OCI-LY3 (cell line): Measurements from ENCODE around the gene KXD1.

Source experiments
- EZH2phosphoT487 ChIP-seq: fragments of 200-600 bp; shearing (Covaris generic); IDR thresholded peaks from 2 replicates; pipeline ENCODE4 v1.6.1; 2018; ENCODE audit warnings: antibody characterized with exemption, mixed run types, low read depth
- TF ChIP-seq, protein P1 (sequence below): fragments of 200-600, 300-600 bp; sonication (generic); IDR thresholded peaks from 2 replicates; pipeline ENCODE4 v1.5.1; 2014; ENCODE audit warnings: antibody characterized with exemption, low read length, low read depth

DNA sequence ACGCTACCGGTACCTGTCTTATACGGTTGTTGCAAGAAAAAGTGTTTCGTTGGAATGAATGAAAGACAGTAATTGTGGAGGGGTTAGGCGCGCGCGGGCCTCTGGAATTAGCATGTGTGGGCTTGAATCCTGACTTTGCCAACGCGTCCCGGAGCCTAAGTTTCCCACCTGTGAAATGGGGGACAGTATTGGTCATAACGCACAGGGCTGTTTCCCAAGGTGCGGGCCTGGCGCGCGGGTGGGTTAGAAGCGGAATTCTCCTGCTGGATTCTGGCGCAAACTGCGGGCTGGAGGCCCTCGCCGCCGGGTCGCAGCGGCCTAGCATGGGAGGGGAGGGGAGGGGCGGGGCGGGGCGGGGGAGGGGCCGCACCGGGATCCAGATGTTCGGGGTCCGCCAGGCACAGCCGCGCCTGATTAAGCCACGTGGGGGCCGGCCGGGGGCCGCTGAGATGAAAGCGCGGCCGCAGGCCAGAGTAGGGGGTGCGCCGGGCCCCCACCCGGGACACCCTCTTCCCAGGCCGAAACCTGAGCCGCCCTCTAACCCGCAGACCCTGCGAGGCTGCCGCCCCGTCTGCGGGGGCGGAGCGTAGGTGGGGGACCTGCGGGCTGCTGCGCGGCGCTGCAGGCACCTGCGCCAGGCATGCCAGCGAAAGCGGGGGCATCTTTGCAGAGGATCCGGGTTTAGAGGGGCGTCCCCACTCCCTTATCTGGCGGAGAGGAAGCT is 53.8 kb downstream of the KXD1 start:
- TF ChIP-seq, protein P1, sequence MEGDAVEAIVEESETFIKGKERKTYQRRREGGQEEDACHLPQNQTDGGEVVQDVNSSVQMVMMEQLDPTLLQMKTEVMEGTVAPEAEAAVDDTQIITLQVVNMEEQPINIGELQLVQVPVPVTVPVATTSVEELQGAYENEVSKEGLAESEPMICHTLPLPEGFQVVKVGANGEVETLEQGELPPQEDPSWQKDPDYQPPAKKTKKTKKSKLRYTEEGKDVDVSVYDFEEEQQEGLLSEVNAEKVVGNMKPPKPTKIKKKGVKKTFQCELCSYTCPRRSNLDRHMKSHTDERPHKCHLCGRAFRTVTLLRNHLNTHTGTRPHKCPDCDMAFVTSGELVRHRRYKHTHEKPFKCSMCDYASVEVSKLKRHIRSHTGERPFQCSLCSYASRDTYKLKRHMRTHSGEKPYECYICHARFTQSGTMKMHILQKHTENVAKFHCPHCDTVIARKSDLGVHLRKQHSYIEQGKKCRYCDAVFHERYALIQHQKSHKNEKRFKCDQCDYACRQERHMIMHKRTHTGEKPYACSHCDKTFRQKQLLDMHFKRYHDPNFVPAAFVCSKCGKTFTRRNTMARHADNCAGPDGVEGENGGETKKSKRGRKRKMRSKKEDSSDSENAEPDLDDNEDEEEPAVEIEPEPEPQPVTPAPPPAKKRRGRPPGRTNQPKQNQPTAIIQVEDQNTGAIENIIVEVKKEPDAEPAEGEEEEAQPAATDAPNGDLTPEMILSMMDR: no peak
- TF ChIP-seq EZH2phosphoT487: no peak
